ENCODE measurements around the gene IP6K1. TPM values are rescaled to one million over a fixed set of nuclear protein-coding genes. Genes with fewer than 3 reads are reported as not detected.
A peak's percentile ranks its signal among the peaks of the same experiment; 100 is the strongest.
"Not testable (repeated sequence)": the region's sequence is repeated elsewhere in the genome, so short reads cannot be mapped to it uniquely, and the experiment has no call there.

The IP6K1 gene
- total RNA-seq, 1 experiment from 2014 or later: 26.4 TPM

DNA sequence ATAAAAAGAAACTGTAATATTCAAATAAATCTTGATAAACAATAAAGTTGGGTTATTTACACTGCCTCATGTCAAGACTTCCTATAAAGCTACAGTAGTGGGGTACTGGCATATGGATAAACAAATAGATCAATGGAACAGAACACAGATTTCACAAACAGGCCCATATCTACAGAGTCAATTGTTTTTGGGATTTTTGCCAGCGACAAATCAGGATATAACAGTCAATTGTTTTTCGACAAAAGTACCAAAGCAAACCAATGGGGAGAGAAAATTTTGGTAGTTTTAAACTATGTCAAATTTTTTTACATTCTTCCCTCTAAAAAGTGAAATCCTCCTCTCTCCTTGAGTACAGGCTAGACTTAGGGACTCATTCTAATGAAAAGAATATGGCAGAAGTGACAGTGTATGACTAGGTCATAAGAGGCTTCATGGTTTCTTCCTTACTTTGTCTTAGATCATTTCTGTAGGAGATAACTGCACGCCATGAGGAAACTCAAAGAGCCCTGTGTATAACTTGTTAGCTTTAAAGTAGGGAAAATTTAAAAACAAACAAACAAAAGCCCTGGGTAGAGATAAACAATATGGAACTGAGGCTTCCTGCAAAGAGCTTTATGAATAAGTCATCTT is 16.9 kb downstream of the IP6K1 start:
- no peak for DNase-seq (ENCODE audit: low read depth)

GRCh38 chr3:49763981-49764380 is 22.4 kb downstream of the IP6K1 start:
- no peak for DNase-seq (ENCODE audit: low read depth)

DNA sequence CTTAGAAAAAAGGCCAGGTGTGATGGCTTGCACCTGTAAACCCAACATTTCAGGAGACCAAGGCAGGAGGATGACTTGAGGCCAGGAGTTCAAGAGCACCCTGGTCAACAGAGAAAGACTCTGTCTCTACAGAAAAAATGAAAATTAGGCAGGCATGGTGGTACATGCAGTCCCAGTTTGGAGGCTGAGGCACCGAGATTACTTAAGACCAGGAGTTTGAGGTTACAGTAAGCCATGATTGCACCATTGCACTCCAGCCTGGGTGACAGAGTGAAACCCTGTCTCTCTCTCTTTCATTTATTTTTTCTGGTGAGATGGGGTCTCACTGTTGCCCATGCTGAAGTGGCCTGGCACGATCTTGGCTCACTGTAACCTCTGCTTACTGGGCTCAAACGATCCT is 24.7 kb downstream of the IP6K1 start:
- DNase-seq (ENCODE audit: low read depth): no peak

DNA sequence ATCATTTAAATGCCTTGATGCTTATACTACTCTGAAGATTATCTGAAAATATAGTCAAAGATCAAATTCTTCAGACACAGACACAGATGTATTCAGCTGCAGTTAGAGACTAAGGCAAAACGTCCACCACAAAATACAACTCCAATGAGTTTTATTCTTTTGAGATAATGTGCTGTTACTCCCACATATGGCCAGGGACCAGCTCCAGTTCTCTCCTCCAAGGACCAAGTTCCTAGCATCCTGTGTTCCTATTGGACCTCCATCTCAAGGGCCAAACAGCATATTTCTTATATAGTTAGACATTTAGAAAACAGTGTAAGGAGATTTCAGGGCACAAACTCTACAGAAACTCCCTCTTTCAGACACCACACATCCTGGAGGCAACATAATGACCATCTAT is 27.1 kb downstream of the IP6K1 start:
- DNase-seq (ENCODE audit: low read depth): no peak

DNA sequence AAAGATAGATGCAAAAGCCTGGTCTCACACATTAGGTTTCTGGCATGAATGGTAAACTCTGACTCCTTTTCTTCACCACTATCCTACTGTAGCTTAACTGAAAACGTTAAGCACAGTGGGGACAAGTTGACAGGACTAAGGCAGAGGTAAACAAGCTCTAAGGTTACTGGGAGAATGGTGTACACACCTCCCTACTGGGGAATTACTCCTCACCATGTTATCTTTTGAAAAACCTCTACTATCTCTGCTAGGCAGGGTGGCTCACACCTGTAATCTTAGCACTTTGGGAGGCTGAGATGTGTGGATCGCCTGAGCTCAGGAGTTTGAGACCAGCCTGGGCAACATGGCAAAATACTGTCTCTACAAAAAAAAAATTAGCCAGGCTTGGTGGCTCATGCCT is 29.1 kb downstream of the IP6K1 start:
- no peak for DNase-seq (ENCODE audit: low read depth)

DNA sequence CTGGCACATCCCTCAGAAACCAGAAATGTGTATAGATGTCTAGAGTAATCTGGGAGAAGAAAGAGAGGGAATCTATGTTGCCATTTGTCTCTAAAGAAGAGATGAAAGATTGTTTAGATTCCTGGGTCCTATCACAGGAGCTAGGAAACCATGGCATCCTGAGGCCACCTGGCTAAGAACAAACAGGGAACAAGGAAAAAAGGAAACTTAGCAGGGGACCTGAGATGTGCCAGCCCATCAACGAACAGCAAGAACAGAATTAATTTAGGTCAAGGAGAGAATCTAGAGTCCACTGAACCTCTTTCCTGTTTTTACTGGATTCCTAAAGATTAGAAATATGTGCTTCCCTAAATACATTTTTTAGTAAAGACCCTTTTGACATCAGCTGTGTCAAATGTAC is 30.3 kb downstream of the IP6K1 start:
- DNase-seq (ENCODE audit: low read depth): no peak

DNA sequence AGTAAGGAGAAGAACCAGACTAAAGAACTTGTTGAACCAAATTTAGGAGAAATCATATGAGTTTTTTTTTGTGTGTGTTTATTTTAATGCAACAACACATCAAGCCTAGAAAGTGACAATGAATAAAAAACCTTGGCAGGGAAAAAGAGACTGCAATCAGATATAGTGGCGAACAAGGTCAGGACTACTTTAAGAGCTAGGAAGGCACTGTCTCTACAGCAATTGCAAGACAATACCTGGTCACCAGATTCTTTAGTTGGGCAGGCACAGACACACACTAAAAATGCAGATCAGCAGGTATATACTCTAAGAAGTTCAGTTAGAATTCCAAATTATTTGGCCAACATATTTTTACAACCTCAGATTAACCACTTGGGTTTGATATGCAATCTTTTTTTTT is 31.8 kb downstream of the IP6K1 start:
- DNase-seq (ENCODE audit: low read depth): no peak

DNA sequence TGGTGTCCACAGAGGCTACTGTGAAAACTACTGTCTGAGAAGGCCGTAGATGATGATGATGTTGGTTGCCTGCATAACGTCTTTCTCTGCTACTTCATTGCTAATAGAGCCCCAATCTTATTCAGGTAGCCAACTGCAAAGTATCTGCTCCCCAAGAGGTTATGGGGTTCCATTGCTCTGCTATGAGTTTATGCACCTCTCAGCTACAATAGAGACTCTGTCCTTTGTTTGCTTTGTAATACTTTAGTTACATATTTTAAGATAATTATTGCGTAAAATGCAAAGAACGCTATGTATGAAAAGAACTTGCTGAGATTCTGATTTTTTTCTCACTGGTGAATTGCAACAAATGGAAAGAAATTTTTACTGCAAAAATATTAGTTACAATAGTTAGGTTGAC is 34.8 kb downstream of the IP6K1 start:
- DNase-seq (ENCODE audit: low read depth): no peak

DNA sequence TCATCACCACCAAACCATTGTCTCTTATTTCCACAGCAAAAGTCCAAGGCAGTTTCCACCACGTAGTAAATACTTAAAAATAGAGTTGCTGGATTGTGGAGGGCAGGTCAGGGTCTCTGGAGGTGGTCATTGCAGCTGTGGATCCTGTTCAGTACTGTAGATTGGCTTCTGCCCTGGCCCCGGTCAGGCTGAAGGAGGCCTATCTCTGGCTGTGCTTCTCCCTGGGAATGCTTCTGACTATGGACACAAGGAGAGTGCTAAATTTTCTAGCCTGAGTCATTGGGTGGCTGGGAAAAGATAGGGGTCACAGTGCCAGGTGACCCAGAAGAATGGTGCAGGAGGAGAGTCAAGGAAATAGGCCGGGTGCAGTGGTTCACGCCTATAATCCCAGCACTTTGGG is 36.3 kb downstream of the IP6K1 start:
- DNase-seq (ENCODE audit: low read depth): no peak

DNA sequence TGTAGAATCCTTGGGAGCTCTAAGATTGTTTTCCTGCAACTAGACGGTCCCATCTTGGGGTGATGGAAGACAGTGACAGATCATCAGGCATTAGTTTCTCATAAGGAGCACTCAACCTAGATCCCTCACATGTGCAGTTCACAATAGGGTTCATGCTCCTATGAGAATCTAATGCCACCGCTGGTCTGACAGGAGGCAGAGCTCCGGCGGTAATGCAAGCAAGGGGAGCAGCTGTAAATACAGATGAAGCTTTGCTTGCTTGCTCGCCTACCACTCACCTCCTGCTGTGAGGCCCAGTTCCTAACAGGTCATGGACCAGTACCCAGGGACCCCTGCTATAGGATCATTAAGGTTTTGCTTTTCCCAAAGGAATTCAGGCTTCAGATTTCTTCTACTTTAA is 37.5 kb downstream of the IP6K1 start:
- not testable (repeated sequence) for DNase-seq (ENCODE audit: low read depth)

GRCh38 chr3:49747792-49748480 is 38.4 kb downstream of the IP6K1 start:
- DNase-seq (ENCODE audit: low read depth): peak; percentile 66

- DNase-seq (ENCODE audit: low read depth): peak; percentile 63
Observed at GRCh38 chr3:49745986-49746385, 40.4 kb downstream of the IP6K1 start.

DNA sequence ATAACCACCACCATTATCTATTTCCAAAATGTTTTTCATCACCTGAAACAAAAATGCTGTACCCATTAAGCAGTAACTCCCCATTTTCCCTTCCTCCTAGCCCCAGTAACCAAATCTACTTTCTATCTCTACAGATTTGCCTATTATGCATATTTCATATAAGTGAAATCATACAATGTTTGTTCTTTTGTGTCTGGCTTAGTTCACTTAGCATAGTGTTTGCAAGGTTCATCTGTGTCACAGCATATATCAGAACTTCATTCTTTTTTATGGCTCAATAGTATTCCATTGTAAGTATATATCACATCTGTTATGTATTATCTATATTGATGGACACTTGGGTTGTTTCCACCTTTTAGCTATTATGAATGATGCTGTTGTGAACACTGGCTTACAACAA is 45.9 kb downstream of the IP6K1 start:
- DNase-seq (ENCODE audit: low read depth): no peak

GRCh38 chr3:49738067-49738713 is 48.2 kb downstream of the IP6K1 start:
- no peak for DNase-seq (ENCODE audit: low read depth)

DNA sequence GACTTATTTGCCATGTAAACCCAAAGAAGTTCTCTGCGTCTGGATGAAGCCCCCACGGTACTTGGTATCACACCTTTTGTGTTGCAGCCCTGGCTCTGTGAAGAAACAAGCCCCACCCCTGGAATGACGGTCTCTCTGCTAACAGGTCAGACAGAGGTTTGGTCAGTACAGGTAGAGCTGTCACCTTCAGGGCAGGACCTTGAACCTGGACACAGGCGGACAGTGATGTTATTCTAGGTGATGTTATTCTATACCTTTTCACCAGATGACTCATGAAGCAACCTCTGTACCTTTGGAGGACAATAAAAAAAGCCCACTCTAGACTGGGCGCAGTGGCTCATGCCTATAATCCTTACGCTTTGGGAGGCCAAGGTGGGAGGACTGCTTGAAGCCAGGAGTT is 51.6 kb downstream of the IP6K1 start:
- DNase-seq (ENCODE audit: low read depth): no peak

DNA sequence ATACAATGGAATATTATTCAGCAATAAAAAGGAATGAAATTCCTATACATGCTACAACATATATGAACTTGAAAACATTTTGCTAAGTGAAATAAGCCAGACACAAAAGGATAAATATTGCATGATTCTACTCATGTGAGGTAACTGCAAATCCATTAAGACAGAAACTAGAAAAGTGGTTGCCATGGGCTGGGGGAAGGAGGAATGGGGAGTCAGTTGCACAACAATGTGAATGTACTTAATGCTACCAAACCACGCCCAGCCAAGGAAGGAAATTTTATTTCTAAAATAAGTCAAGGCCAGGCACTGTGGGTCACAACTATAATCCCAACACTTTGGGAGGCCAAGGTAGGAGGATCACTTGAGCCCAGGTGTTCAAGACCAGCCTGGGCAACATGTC is 52.8 kb downstream of the IP6K1 start:
- no peak for DNase-seq (ENCODE audit: low read depth)

DNA sequence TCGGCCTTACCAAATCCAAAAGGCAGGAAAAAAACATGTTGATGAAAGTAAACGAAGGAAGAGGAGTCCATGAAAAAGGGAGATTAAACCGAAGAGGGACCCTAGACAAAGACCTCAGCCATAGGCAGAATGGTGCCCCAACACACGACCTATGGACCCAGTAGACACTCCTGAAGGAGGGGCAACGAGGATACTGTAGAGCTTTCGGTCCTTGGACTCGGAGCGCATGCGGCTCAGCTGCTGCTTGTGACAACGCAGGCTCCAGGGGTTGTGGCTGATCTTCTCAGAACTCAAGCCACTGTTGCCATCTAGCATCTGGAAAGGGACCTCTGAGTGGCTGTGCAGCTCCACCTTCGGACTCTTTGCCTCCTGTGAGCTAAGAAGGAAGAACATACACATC is 53.7 kb downstream of the IP6K1 start:
- no peak for DNase-seq (ENCODE audit: low read depth)

DNA sequence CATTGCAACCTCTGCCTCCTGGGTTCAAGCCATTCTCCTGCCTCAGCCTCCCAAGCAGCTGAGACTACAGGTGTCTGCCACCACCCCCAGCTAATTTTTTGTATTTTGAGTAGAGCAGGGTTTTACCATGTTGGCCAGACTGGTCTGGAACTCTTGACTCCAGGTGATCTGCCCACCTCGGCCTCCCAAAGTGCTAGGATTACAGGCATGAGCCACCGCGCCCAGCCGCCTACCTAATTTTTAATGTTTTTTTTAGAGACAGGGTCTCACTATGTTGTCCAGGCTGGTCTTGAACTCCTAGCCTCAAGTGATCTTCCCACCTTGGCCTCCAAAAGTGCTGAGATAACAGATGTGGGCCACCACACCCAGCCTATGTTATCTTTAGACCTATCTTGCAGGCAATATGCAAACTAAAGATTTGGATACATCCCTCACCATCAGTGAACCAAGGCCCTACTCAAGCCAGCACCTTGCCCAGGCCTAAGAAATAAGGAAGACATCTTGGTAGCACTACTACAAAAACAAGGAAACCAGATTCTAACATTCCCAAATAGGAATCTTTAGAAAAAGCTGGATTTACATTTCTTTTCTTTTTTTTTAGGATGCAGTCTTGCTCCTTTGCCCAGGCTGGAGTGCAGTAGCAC is 56.3 kb downstream of the IP6K1 start:
- no peak for DNase-seq (ENCODE audit: low read depth)

- DNase-seq (ENCODE audit: low read depth): no peak
Observed at GRCh38 chr3:49727924-49728361, 58.4 kb downstream of the IP6K1 start.

- no peak for DNase-seq (ENCODE audit: low read depth)
Observed at GRCh38 chr3:49727154-49727923, 59.0 kb downstream of the IP6K1 start.

- DNase-seq (ENCODE audit: low read depth): no peak
Observed at GRCh38 chr3:49725906-49726681, 60.2 kb downstream of the IP6K1 start.

Measured in RPMI7951 (cell line).